Hepatocyte (in vitro differentiated cells): ENCODE measurements around the gene TMEM86B.

Experiments used
- CTCF ChIP-seq: fragments of 200-600 bp; sonication (generic); IDR thresholded peaks from 2 replicates; pipeline ENCODE4 v1.5.1; 2016; ENCODE audit warnings: antibody characterized with exemption, mild to moderate bottlenecking; ENCODE audit not compliant: poor library complexity
- EZH2 ChIP-seq: fragments of 200-600 bp; sonication (generic); IDR thresholded peaks from 2 replicates; pipeline ENCODE4 v1.6.1; 2016; ENCODE audit warnings: antibody characterized with exemption, mild to moderate bottlenecking, borderline replicate concordance
- EZH2phosphoT487 ChIP-seq: fragments of 200-600 bp; sonication (generic); IDR thresholded peaks from one replicate; pipeline ENCODE4 v1.6.1; 2018; ENCODE audit warnings: antibody characterized with exemption, mild to moderate bottlenecking, low read depth, moderate library complexity; ENCODE audit not compliant: unreplicated experiment, severe bottlenecking

- TF ChIP-seq CTCF = no peak
- TF ChIP-seq EZH2 = no peak
- TF ChIP-seq EZH2phosphoT487 = no peak
Measured at GRCh38 chr19:55241935-55242464, 13.4 kb upstream of the TMEM86B start.
